Memory B cell (primary cell): Measurements from ENCODE around the gene CYP2F1.
"Not testable (repeated sequence)": the region's sequence is repeated elsewhere in the genome, so short reads cannot be mapped to it uniquely, and the experiment has no call there.

Experiments used
- ATAC-seq: fragments of 150-1000 bp; cut with Tn5 transposase; 2 replicates; pipeline ENCODE4 v1.10.0; 2021; ENCODE audit warnings: low read depth, mild to moderate bottlenecking, moderate library complexity
- DNase-seq, 2 donors: peaks; one replicate each; pipeline ENCODE4 v3.0.0; 2022; ENCODE audit warnings: low spot score in 2 of 2
- H3K27ac Mint-ChIP-seq: one replicate; pipeline ENCODE4 v1.8.0; 2022; ENCODE audit warnings: mild to moderate bottlenecking, moderate library complexity, mixed read lengths
- H3K27me3 Mint-ChIP-seq: one replicate; pipeline ENCODE4 v1.8.0; 2022; ENCODE audit warnings: mixed read lengths
- H3K36me3 Mint-ChIP-seq: one replicate; pipeline ENCODE4 v1.8.0; 2022; ENCODE audit warnings: mild to moderate bottlenecking, mixed read lengths
- H3K4me1 Mint-ChIP-seq: one replicate; pipeline ENCODE4 v1.8.0; 2022; ENCODE audit warnings: mixed read lengths
- H3K4me3 Mint-ChIP-seq: one replicate; pipeline ENCODE4 v1.8.0; 2022; ENCODE audit warnings: mild to moderate bottlenecking, moderate library complexity, mixed read lengths
- H3K9me3 Mint-ChIP-seq: one replicate; pipeline ENCODE4 v1.8.0; 2022; ENCODE audit warnings: mixed read lengths

CYP2F1 gene, protein sequence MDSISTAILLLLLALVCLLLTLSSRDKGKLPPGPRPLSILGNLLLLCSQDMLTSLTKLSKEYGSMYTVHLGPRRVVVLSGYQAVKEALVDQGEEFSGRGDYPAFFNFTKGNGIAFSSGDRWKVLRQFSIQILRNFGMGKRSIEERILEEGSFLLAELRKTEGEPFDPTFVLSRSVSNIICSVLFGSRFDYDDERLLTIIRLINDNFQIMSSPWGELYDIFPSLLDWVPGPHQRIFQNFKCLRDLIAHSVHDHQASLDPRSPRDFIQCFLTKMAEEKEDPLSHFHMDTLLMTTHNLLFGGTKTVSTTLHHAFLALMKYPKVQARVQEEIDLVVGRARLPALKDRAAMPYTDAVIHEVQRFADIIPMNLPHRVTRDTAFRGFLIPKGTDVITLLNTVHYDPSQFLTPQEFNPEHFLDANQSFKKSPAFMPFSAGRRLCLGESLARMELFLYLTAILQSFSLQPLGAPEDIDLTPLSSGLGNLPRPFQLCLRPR

DNA sequence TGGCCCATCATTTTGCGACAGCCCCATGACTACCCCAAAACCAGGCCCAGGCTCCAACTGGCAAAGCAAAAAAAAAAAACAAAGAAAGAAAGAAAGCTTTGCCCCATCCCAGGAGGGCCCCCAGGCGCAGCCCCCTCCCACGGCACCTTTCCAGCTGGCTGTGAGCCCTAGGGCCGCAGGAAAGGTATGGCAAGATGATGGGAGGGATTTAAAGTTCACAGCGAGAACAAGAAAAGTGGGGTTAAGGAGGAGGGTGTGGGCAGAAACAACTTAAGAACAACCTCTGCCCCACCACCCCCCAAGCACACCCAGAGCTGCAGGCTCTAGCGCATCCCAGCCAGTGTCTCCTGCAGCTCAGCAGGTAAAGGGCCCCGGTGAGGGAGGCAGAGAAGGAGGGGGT lies at the start of gene CYP2F1:
Gene CYP2F1 (plus strand): TSS at position 301 of the 400 bp plus-strand sequence. CDS start 1,757 bp downstream, outside the sequence.
- Mint-ChIP-seq H3K27me3 (peaks cover 22% of the 10 kb centered on the region), H3K27ac (no peak within 1 kb of the TSS), H3K36me3 (peaks cover 7% of the 10 kb centered on the region), H3K4me1 (no peaks in the 10 kb centered on the region), H3K9me3 (peaks cover 5% of the 10 kb centered on the region), H3K4me3 (no peak within 1 kb of the TSS)
- DNase-seq (no peak), ATAC-seq (no peak)

- peaks cover 3% of the 10 kb centered on the region for H3K4me1 Mint-ChIP-seq
- H3K4me3 Mint-ChIP-seq: no peak overlapping the region
- no peaks in the 10 kb centered on the region for H3K36me3 Mint-ChIP-seq
- DNase-seq (no peak), ATAC-seq (no peak)
- H3K27ac Mint-ChIP-seq: no peak overlapping the region
- peaks cover 17% of the 10 kb centered on the region for H3K27me3 Mint-ChIP-seq
- peaks cover 1% of the 10 kb centered on the region for H3K9me3 Mint-ChIP-seq
Measured at GRCh38 chr19:41064974-41065569, 49.2 kb upstream of the CYP2F1 start.

DNA sequence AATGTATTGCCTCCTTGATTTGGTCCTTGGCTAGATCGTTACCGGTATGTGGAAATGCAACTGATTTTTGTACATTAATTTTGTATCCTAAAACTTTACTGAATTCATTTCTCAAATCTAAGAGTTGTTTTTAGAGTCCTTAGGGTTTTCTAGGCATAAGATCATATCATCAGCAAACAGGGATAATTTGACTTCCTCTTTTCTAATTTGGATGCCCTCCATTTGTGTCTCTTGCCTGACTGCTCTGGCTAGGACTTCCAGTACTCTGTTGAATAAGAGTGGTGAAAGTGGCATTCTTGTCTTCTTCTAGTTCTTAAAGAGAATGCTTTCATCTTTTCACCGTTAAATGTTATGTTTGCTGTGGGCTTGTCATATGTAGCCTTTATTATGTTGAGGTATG lies 37.9 kb upstream of the CYP2F1 start:
- H3K36me3 Mint-ChIP-seq: peaks cover 2% of the 10 kb centered on the region

DNA sequence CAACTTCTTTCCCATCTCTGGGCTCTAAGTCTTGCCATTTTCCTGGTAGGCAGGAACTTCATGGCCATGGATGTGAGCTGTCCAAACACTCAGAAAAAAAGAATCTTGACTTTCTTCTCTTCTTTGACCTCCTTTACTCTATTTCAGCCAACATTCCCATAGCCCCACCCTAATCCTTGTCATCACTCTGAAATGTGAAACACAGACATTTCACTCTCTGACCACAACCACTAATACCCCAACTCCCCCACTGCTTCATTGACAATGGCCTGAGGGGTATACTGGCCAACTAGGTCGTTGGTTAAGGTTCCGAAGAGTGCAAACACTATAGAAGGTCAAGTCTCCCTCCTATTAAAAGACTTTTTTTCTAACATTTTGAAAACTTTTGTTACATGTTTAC lies 30.7 kb upstream of the CYP2F1 start:
- Mint-ChIP-seq H3K4me3 (no peak overlapping the region), H3K9me3 (peaks cover 5% of the 10 kb centered on the region), H3K4me1 (no peaks in the 10 kb centered on the region), H3K36me3 (peaks cover 2% of the 10 kb centered on the region), H3K27ac (no peak overlapping the region), H3K27me3 (peaks cover 30% of the 10 kb centered on the region)
- no peak for ATAC-seq
- DNase-seq: no peak

More for the DNA sequence above, 37.9 kb upstream of the CYP2F1 start:
- no peak overlapping the region for H3K4me3 Mint-ChIP-seq
- DNase-seq (no peak), ATAC-seq (no peak)
- no peak overlapping the region for H3K27ac Mint-ChIP-seq
- no peaks in the 10 kb centered on the region for H3K4me1 Mint-ChIP-seq
- H3K9me3 Mint-ChIP-seq: peaks cover 5% of the 10 kb centered on the region
- H3K27me3 Mint-ChIP-seq: peaks cover 3% of the 10 kb centered on the region

- peaks cover 2% of the 10 kb centered on the region for H3K4me1 Mint-ChIP-seq
- H3K27me3 Mint-ChIP-seq: peaks cover 46% of the 10 kb centered on the region
- ATAC-seq: no peak
- DNase-seq: no peak
- no peak overlapping the region for H3K4me3 Mint-ChIP-seq
- no peaks in the 10 kb centered on the region for H3K9me3 Mint-ChIP-seq
- no peak overlapping the region for H3K27ac Mint-ChIP-seq
- H3K36me3 Mint-ChIP-seq: peaks cover 2% of the 10 kb centered on the region
Measured at GRCh38 chr19:41085748-41086415, 28.4 kb upstream of the CYP2F1 start.

- H3K4me1 Mint-ChIP-seq: peaks cover 2% of the 10 kb centered on the region
- peaks cover 2% of the 10 kb centered on the region for H3K36me3 Mint-ChIP-seq
- H3K27me3 Mint-ChIP-seq: peaks cover 52% of the 10 kb centered on the region
- H3K4me3 Mint-ChIP-seq: no peak within 1 kb of the TSS
- DNase-seq (no peak), ATAC-seq (no peak)
- no peak within 1 kb of the TSS for H3K27ac Mint-ChIP-seq
- no peaks in the 10 kb centered on the region for H3K9me3 Mint-ChIP-seq
Measured at GRCh38 chr19:41088151-41088550, 26.1 kb upstream of the CYP2F1 start, which contains the start of gene CYP2A13. Gene CYP2A13, plus strand, starts transcription at chr19:41088451. Its CDS starts 21 bp downstream, at chr19:41088472.

DNA sequence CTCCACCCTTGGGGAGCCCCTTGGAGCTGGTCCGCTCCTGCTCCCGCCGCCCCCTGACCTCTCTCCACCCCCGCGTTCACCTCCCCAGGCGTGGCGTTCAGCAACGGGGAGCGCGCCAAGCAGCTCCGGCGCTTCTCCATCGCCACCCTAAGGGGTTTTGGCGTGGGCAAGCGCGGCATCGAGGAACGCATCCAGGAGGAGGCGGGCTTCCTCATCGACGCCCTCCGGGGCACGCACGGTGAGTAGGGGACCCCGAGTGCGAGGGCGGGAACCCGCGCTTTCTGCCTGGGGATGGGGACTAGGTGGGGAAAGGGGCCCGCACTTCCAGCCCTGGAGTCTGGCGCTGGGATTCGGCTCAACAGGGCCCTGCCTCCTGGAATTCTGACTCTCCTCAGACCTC lies 24.3 kb upstream of the CYP2F1 start:
- no peak overlapping the region for H3K4me3 Mint-ChIP-seq
- no peaks in the 10 kb centered on the region for H3K9me3 Mint-ChIP-seq
- ATAC-seq: no peak
- H3K4me1 Mint-ChIP-seq: peaks cover 2% of the 10 kb centered on the region
- no peak overlapping the region for H3K27ac Mint-ChIP-seq
- peaks cover 49% of the 10 kb centered on the region for H3K27me3 Mint-ChIP-seq
- H3K36me3 Mint-ChIP-seq: peaks cover 2% of the 10 kb centered on the region
- no peak for DNase-seq

GRCh38 chr19:41095703-41096102 lies 18.5 kb upstream of the CYP2F1 start:
- ATAC-seq: peak; percentile 32
- peaks cover 20% of the 10 kb centered on the region for H3K27me3 Mint-ChIP-seq
- no peaks in the 10 kb centered on the region for H3K36me3 Mint-ChIP-seq

GRCh38 chr19:41096353-41096752 lies 17.9 kb upstream of the CYP2F1 start:
- DNase-seq: no peak
- Mint-ChIP-seq H3K9me3 (no peaks in the 10 kb centered on the region), H3K4me3 (no peak overlapping the region), H3K36me3 (no peaks in the 10 kb centered on the region), H3K27me3 (peaks cover 17% of the 10 kb centered on the region), H3K4me1 (no peaks in the 10 kb centered on the region), H3K27ac (no peak overlapping the region)
- ATAC-seq: no peak

More at GRCh38 chr19:41095703-41096102, 18.5 kb upstream of the CYP2F1 start:
- no peak for DNase-seq
- H3K4me1 Mint-ChIP-seq: no peaks in the 10 kb centered on the region
- no peak overlapping the region for H3K27ac Mint-ChIP-seq
- H3K4me3 Mint-ChIP-seq: no peak overlapping the region
- no peaks in the 10 kb centered on the region for H3K9me3 Mint-ChIP-seq

DNA sequence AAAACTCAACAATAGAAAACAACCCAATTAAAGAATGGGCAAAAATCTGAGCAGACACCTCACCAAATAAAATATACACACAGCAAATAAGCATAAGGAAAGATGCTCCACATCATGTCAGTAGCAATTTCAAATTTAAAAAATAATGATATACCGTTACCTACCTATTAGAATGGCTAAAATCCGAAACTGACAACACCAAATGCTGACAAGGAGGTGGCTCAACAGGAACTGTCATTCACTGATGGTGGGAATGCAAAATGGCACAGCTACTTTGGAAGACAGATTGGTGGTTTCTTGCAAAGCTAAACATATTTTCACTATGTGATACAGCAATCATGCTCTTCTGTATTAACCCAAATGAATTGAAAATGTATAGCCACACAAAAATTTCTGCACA lies 16.9 kb upstream of the CYP2F1 start:
- no peaks in the 10 kb centered on the region for H3K36me3 Mint-ChIP-seq
- H3K9me3 Mint-ChIP-seq: peaks cover 2% of the 10 kb centered on the region
- ATAC-seq: no peak
- no peaks in the 10 kb centered on the region for H3K4me1 Mint-ChIP-seq
- peaks cover 10% of the 10 kb centered on the region for H3K27me3 Mint-ChIP-seq
- DNase-seq: no peak
- H3K4me3 Mint-ChIP-seq: no peak overlapping the region
- H3K27ac Mint-ChIP-seq: no peak overlapping the region

DNA sequence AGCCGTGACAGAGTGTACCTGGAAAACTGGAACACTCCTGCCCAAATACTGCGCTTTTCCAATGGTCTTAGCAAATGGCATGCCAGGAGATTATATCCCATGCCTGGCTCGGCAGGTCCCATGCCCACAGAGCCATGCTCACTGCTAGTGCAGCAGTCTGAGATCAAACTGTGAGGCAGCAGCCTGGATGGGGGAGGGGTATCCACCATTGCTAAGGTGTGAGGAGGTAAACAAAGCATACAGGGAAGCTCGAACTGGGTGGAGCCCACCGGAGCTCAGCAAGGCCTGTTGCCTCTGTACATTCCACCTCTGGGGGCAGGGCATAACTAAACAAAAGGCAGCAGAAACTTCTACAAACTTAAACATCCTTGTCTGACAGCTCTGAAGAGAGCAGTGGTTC lies 15.5 kb upstream of the CYP2F1 start:
- Mint-ChIP-seq H3K4me1 (no peaks in the 10 kb centered on the region), H3K9me3 (peaks cover 3% of the 10 kb centered on the region), H3K27me3 (peaks cover 8% of the 10 kb centered on the region), H3K27ac (no peak overlapping the region), H3K36me3 (no peaks in the 10 kb centered on the region), H3K4me3 (no peak overlapping the region)
- DNase-seq (no peak), ATAC-seq (no peak)

DNA sequence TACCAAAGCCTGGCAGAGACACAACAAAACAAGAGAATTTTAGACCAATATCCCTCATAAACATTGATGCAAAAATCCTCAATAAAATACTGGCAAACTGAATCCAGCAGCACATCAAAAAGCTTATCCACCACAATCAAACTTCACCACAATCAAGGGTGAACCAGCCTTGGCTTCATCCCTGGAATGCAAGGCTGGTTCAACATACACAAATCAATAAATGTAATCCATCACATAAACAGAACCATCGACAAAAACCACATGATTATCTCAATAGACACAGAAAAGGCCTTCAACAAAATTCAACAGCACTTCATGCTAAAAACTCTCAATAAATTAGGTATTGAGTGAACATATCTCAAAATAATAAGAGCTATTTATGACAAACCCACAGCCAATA lies 12.0 kb upstream of the CYP2F1 start:
- not testable (repeated sequence) for H3K4me1 Mint-ChIP-seq, H3K4me3 Mint-ChIP-seq, DNase-seq, ATAC-seq, H3K36me3 Mint-ChIP-seq, H3K27me3 Mint-ChIP-seq, H3K27ac Mint-ChIP-seq
- H3K9me3 Mint-ChIP-seq: peaks cover 12% of the 10 kb centered on the region

GRCh38 chr19:41106177-41106576 lies 8.1 kb upstream of the CYP2F1 start:
- Mint-ChIP-seq H3K27me3 (peaks cover 3% of the 10 kb centered on the region), H3K4me1 (no peaks in the 10 kb centered on the region), H3K9me3 (peaks cover 12% of the 10 kb centered on the region), H3K36me3 (peaks cover 4% of the 10 kb centered on the region), H3K27ac (no peak overlapping the region), H3K4me3 (no peak overlapping the region)
- no peak for ATAC-seq
- no peak for DNase-seq

- Mint-ChIP-seq H3K36me3 (peaks cover 4% of the 10 kb centered on the region), H3K4me3 (no peak overlapping the region), H3K27ac (no peak overlapping the region), H3K27me3 (peaks cover 13% of the 10 kb centered on the region), H3K4me1 (no peaks in the 10 kb centered on the region), H3K9me3 (peaks cover 2% of the 10 kb centered on the region)
- no peak for ATAC-seq
- no peak for DNase-seq
Measured at GRCh38 chr19:41111296-41111695, 2.9 kb upstream of the CYP2F1 start.
